HepG2 (cell line): ENCODE results near the gene EPHA2. TPM values are rescaled to one million over a fixed set of nuclear protein-coding genes. Genes with fewer than 3 reads are reported as not detected.

ENCODE experiments used
- ARNT ChIP-seq: fragments of 450-650 bp; IDR thresholded peaks from 2 replicates; pipeline ENCODE4 v1.6.1; 2017
- ASH2L ChIP-seq: fragments of 300-600, 200-600 bp; sonication (generic); IDR thresholded peaks from 2 replicates; pipeline ENCODE4 v1.7.0; 2017; ENCODE audit warnings: low read depth, mild to moderate bottlenecking, moderate library complexity, mixed read lengths, low read length; ENCODE audit not compliant: insufficient read length
- CREB1 ChIP-seq, 2 experiments: fragments of 450-650 bp in 1 of 2; IDR thresholded peaks; 2 replicates each; pipeline ENCODE4 v1.6.1; 2016 to 2017; ENCODE audit warnings: control low read depth in 1 of 2, mild to moderate bottlenecking in 1 of 2, missing compliant biosample characterization in 1 of 2, missing genetic modification characterization in 1 of 2
- ETV5 ChIP-seq: IDR thresholded peaks from 2 replicates; pipeline ENCODE4 v1.6.1; 2018; ENCODE audit warnings: missing biosample characterization, missing genetic modification reagents, inconsistent platforms, borderline replicate concordance
- FOXA3 ChIP-seq: IDR thresholded peaks from 2 replicates; pipeline ENCODE4 v1.6.1; 2016; ENCODE audit warnings: missing genetic modification reagents, missing compliant biosample characterization
- HNF4G ChIP-seq, 2 experiments: sonication (generic) in 1 of 2; formaldehyde crosslinking in 1 of 2; IDR thresholded peaks; 2 replicates each; pipeline versions ENCODE4 v1.4.0 to v1.6.1; 2011 to 2020; ENCODE audit warnings: borderline replicate concordance in 2 of 2, low read depth in 2 of 2, mild to moderate bottlenecking in 2 of 2, low read length in 1 of 2, missing genetic modification reagents in 1 of 2, moderate library complexity in 1 of 2
- JARID2 ChIP-seq: sonication (generic); formaldehyde crosslinking; IDR thresholded peaks from 2 replicates; pipeline ENCODE4 v1.8.1; 2023; ENCODE audit warnings: missing genetic modification reagents, inconsistent platforms; ENCODE audit not compliant: insufficient replicate concordance
- NFIB ChIP-seq: sonication (generic); formaldehyde crosslinking; IDR thresholded peaks from 2 replicates; pipeline ENCODE4 v1.9.0; 2021; ENCODE audit warnings: missing genetic modification reagents, mild to moderate bottlenecking, borderline replicate concordance
- NR2C2 ChIP-seq: sonication (generic); formaldehyde crosslinking; IDR thresholded peaks from 2 replicates; pipeline ENCODE4 v1.4.0; 2020; ENCODE audit warnings: missing genetic modification reagents, mild to moderate bottlenecking, moderate library complexity, borderline replicate concordance
- TCF12 ChIP-seq, 2 experiments: fragments of 450-650 bp in 1 of 2; sonication (generic) in 1 of 2; formaldehyde crosslinking in 1 of 2; IDR thresholded peaks; 2 replicates each; pipeline versions ENCODE4 v1.6.1 to v1.8.0; 2017 to 2022; ENCODE audit warnings: antibody characterized with exemption in 1 of 2, mild to moderate bottlenecking in 1 of 2, missing genetic modification reagents in 1 of 2, moderate library complexity in 1 of 2
- ZNF264 ChIP-seq: sonication (generic); formaldehyde crosslinking; IDR thresholded peaks from 2 replicates; pipeline ENCODE4 v1.4.0; 2020; ENCODE audit warnings: missing genetic modification reagents
- ZNF7 ChIP-seq: IDR thresholded peaks from 2 replicates; pipeline ENCODE4 v1.6.1; 2016; ENCODE audit warnings: missing biosample characterization, missing genetic modification reagents
- ZSCAN9 ChIP-seq: IDR thresholded peaks from 2 replicates; pipeline ENCODE4 v1.6.1; 2016; ENCODE audit warnings: borderline replicate concordance
- polyA plus RNA-seq, 8 experiments: library from polyadenylated mRNA; depleted of rRNA in 3 of 8; stranded (reverse) in 7 of 8; unstranded in 1 of 8; fragments of >200 nt; fragmentation: Illumina TruSeq in 4 of 8; extraction: Trizol in 4 of 8; gene quantifications; 2 replicates each; pipeline versions ENCODE4 v1.2.1 to v1.2.3, GENCODE V29; 2011 to 2016; ENCODE audit warnings: low read depth in 4 of 8, missing spikeins in 1 of 8, mixed read lengths in 1 of 8; ENCODE audit not compliant: insufficient read depth in 1 of 8
- total RNA-seq, 5 experiments: library from RNA; depleted of rRNA; stranded (reverse); fragments of >200 nt; fragmentation: Illumina TruSeq; extraction: Trizol; gene quantifications; 2 replicates each; pipeline ENCODE4 v1.2.3, GENCODE V29; 2016; ENCODE audit warnings: low read depth in 1 of 5
- TF ChIP-seq, protein P1 (sequence below): sonication (generic); formaldehyde crosslinking; IDR thresholded peaks from 2 replicates; pipeline ENCODE4 v1.4.0; 2020; ENCODE audit warnings: missing genetic modification reagents, borderline replicate concordance
- TF ChIP-seq, protein P2 (sequence below): sonication (generic); formaldehyde crosslinking; IDR thresholded peaks from 2 replicates; pipeline ENCODE4 v1.8.1; 2023; ENCODE audit warnings: mild to moderate bottlenecking, moderate library complexity, missing genetic modification reagents
- TF ChIP-seq, protein P3 (sequence below): sonication (generic); IDR thresholded peaks from 2 replicates; pipeline ENCODE4 v1.6.1; 2016; ENCODE audit warnings: low read depth, borderline replicate concordance

The EPHA2 gene
- total and polyA plus RNA-seq, 2 of the 13 experiments (the other 11 are each of a cell fraction or from before 2014, with no cell fraction given): 33.6 to 53.6 TPM

DNA sequence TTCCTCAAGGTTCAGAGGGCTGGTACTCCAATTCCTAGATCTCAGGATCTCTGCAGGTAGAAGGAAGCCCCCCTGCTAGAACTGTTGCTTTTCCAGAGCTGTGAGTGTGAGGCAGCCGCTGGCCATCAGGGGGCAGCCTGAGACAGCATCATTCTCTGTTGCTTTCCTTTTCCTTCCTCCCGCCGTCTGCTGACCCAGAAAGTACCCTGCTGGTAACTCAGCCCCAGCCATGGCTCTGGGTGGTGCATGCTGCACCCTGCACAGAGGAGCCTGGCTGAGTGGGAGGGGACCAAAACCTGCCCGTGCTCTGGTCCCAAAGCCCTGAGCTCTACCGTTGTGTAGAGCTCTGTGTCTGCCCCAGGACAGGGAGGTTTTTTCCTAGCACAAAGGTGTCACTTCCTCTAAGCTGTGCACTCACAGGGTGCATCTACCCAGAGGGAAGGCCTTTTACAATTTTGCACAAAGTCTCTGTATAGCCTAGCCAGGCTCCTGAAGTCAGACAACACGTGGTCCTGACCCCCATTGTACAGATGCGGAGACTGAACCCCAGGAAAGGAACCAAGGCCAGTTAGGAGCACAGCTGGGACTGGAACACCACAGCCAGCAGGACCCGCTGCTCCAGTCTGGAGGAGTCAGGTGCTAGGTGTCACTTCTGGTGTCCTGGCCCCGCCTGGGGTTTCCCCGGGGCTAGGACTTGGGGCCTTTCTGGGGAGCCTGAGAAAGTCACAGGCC, 76.8 kb downstream of the EPHA2 start (continued):
- TF ChIP-seq NFIB: no peak
- peak; percentile 31; the same call in 1 of the 2 replicates for TF ChIP-seq FOXA3
- TF ChIP-seq ZNF264: no peak
- no peak for TF ChIP-seq ASH2L
- TF ChIP-seq ETV5 (CRISPR knock-in tag): peak; percentile 12; the same call in 1 of the 2 replicates
- TF ChIP-seq, protein P1, sequence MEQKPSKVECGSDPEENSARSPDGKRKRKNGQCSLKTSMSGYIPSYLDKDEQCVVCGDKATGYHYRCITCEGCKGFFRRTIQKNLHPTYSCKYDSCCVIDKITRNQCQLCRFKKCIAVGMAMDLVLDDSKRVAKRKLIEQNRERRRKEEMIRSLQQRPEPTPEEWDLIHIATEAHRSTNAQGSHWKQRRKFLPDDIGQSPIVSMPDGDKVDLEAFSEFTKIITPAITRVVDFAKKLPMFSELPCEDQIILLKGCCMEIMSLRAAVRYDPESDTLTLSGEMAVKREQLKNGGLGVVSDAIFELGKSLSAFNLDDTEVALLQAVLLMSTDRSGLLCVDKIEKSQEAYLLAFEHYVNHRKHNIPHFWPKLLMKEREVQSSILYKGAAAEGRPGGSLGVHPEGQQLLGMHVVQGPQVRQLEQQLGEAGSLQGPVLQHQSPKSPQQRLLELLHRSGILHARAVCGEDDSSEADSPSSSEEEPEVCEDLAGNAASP (CRISPR knock-in tag): peak; percentile 55; the same call in 1 of the 2 replicates
- TF ChIP-seq, protein P2, sequence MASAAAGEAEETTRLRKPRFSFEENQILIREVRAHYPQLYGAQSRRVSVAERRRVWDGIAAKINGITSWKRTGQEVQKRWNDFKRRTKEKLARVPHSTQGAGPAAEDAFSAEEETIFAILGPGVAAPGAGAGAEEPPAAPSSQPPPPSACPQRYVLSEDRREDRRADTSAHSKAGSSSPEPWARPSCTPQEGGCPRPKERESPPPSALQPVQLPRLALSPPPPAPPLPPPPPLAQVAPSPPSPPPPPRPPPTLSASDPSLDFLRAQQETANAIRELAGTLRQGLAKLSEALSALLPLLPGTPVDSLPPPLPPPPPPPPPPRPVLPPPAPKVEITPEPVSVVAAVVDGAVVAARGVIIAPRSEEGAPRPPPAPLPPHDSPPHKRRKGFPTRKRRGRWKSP (CRISPR knock-in tag): no peak
- no peak for TF ChIP-seq CREB1 (IDR thresholded peaks at IDR 0.05)
- TF ChIP-seq CREB1 (CRISPR knock-in tag; IDR thresholded peaks at IDR 0.05): no peak
- TF ChIP-seq HNF4G (IDR thresholded peaks at IDR 0.05; ENCODE audit: borderline replicate concordance, low read depth, low read length): no peak
- no peak for TF ChIP-seq HNF4G (CRISPR knock-in tag; IDR thresholded peaks at IDR 0.05; ENCODE audit: borderline replicate concordance, low read depth)
- no peak for TF ChIP-seq ZNF7 (CRISPR knock-in tag)
- no peak for TF ChIP-seq TCF12 (IDR thresholded peaks at IDR 0.05)
- no peak for TF ChIP-seq TCF12 (CRISPR knock-in tag; IDR thresholded peaks at IDR 0.05)
- TF ChIP-seq ARNT: no peak
- TF ChIP-seq, protein P3, sequence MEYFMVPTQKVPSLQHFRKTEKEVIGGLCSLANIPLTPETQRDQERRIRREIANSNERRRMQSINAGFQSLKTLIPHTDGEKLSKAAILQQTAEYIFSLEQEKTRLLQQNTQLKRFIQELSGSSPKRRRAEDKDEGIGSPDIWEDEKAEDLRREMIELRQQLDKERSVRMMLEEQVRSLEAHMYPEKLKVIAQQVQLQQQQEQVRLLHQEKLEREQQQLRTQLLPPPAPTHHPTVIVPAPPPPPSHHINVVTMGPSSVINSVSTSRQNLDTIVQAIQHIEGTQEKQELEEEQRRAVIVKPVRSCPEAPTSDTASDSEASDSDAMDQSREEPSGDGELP: no peak; the same call in 1 of the 2 replicates
- peak; percentile 52 for TF ChIP-seq JARID2 (CRISPR knock-in tag)
- TF ChIP-seq NR2C2 (CRISPR knock-in tag): no peak
- 0 out of 2 replicates have a peak, but pooled peaks have one; percentile 29 for TF ChIP-seq ZSCAN9 (CRISPR knock-in tag)
